HCT116 (cell line): ENCODE measurements around the gene OPRD1. TPM values are rescaled to one million over a fixed set of nuclear protein-coding genes. Genes with fewer than 3 reads are reported as not detected.

Experiments used
- ATAC-seq: fragments of 200-7000 bp; cut with Tn5 transposase; 2 replicates; pipeline ENCODE4 v1.9.1; 2020; ENCODE audit warnings: mild to moderate bottlenecking, moderate library complexity
- BruUV-seq: library from RNA; stranded (reverse); fragments of 400-500 nt; replicated peaks from 2 replicates; lab custom pipeline; 2021; lab: Mats Ljungman, UMichigan
- CTCF ChIA-PET: fragments of 300-600 bp; sonication (Branson Sonifier 250); formaldehyde crosslinking; loops from one replicate; lab custom pipeline; 2021; ENCODE audit warnings: antibody characterized with exemption; lab: Charles Lee
- POLR2A ChIA-PET: fragments of 300-600, 350-600 bp; sonication (Branson Sonifier 250); formaldehyde crosslinking; loops from one replicate; lab custom pipeline; 2021; ENCODE audit warnings: antibody characterized with exemption; lab: Charles Lee
- RAD21 ChIA-PET, 2 experiments: fragments of 300-600 bp; sonication (Branson Sonifier 250); formaldehyde crosslinking; loops; one replicate each; lab custom pipeline; 2023; ENCODE audit warnings: low total read pairs in 2 of 2; ENCODE audit not compliant: uncharacterized antibody in 2 of 2, unreplicated experiment in 2 of 2, low non-redundant PET in 1 of 2; lab: Charles Lee
- DNase-seq: peaks from one replicate; pipeline ENCODE4 v3.0.0-alpha.2; 2010; ENCODE audit warnings: low read depth, low spot score
- H2AFZ ChIP-seq: fragments of 200-600 bp; shearing (Covaris generic), sonication (generic); 2 replicates; pipeline ENCODE4 v1.6.1; 2017; ENCODE audit warnings: low read depth, mixed run types, mixed read lengths, antibody characterized with exemption, low read length; ENCODE audit not compliant: poor library complexity, severe bottlenecking
- H3K27ac ChIP-seq: 2 replicates; pipeline ENCODE4 v1.5.1; 2012; ENCODE audit warnings: low read depth, low read length
- H3K27me3 ChIP-seq: fragments of 200-600 bp; sonication (generic); 2 replicates; pipeline ENCODE4 v1.6.1; 2016; ENCODE audit warnings: mixed run types, low read length, mixed read lengths; ENCODE audit not compliant: insufficient read depth
- H3K36me3 ChIP-seq, 2 experiments: fragments of 200-500 bp in 1 of 2; fragments of 200-600 bp in 1 of 2; sonication (Bioruptor generic) in 1 of 2; sonication (generic) in 1 of 2; 2 replicates each; pipeline versions ENCODE4 v1.5.1 to v1.6.1; 2014 to 2016; ENCODE audit warnings: low read length in 2 of 2, inconsistent platforms in 1 of 2, mixed read lengths in 1 of 2, mixed run types in 1 of 2; ENCODE audit not compliant: insufficient read depth in 2 of 2, control insufficient read depth in 1 of 2
- H3K4me1 ChIP-seq, 2 experiments: fragments of 200-600 bp in 1 of 2; sonication (generic) in 1 of 2; 2 replicates each; pipeline versions ENCODE4 v1.5.1 to v1.6.1; 2012 to 2017; ENCODE audit warnings: low read length in 2 of 2, inconsistent platforms in 1 of 2, mild to moderate bottlenecking in 1 of 2, mixed read lengths in 1 of 2, mixed run types in 1 of 2, moderate library complexity in 1 of 2; ENCODE audit not compliant: insufficient read depth in 2 of 2, control insufficient read depth in 1 of 2
- H3K4me2 ChIP-seq: fragments of 200-600 bp; sonication (generic); 2 replicates; pipeline ENCODE4 v1.6.1; 2017; ENCODE audit warnings: mixed run types, low read length, mixed read lengths
- H3K4me3 ChIP-seq, 2 experiments: fragments of 200-600 bp in 1 of 2; sonication (generic) in 1 of 2; replicated peaks in 1 of 2; 2 replicates each; pipeline ENCODE4 v1.5.1; 2011 to 2016; ENCODE audit warnings: low read length in 2 of 2, control low read depth in 1 of 2, low read depth in 1 of 2, mild to moderate bottlenecking in 1 of 2, mixed read lengths in 1 of 2, mixed run types in 1 of 2
- H3K79me2 ChIP-seq: fragments of 200-600 bp; sonication (generic); 2 replicates; pipeline ENCODE4 v1.6.1; 2017; ENCODE audit warnings: mild to moderate bottlenecking, mixed run types, low read length, moderate library complexity, mixed read lengths; ENCODE audit not compliant: insufficient read depth
- H3K9ac ChIP-seq: fragments of 200-600 bp; sonication (generic); 2 replicates; pipeline ENCODE4 v1.6.1; 2016; ENCODE audit warnings: low read length, mixed read lengths
- H3K9me2 ChIP-seq: fragments of 200-600 bp; sonication (generic), shearing (Covaris generic); 2 replicates; pipeline ENCODE4 v1.6.1; 2017; ENCODE audit warnings: mixed run types, mild to moderate bottlenecking, moderate library complexity; ENCODE audit not compliant: insufficient read depth
- H3K9me3 ChIP-seq, 2 experiments: fragments of 200-500 bp in 1 of 2; fragments of 200-600 bp in 1 of 2; sonication (Bioruptor generic) in 1 of 2; sonication (generic) in 1 of 2; 2 replicates each; pipeline ENCODE4 v1.6.1; 2014 to 2017; ENCODE audit warnings: low read length in 2 of 2, mixed read lengths in 2 of 2, inconsistent platforms in 1 of 2, low read depth in 1 of 2, mild to moderate bottlenecking in 1 of 2, mixed run types in 1 of 2, moderate library complexity in 1 of 2; ENCODE audit not compliant: control insufficient read depth in 1 of 2, insufficient read depth in 1 of 2
- H4K20me1 ChIP-seq: fragments of 200-600 bp; sonication (generic), shearing (Covaris generic); 2 replicates; pipeline ENCODE4 v1.6.1; 2017; ENCODE audit warnings: mixed run types, mild to moderate bottlenecking, moderate library complexity; ENCODE audit not compliant: insufficient read depth
- CBX3 ChIP-seq: IDR thresholded peaks from 2 replicates; pipeline ENCODE4 v1.6.1; 2012; ENCODE audit warnings: low read depth
- ELF1 ChIP-seq: IDR thresholded peaks from 2 replicates; pipeline ENCODE4 v1.6.1; 2012; ENCODE audit warnings: low read depth, borderline replicate concordance
- FOSL1 ChIP-seq: IDR thresholded peaks from 2 replicates; pipeline ENCODE4 v1.6.1; 2012; ENCODE audit warnings: low read depth
- REST ChIP-seq: IDR thresholded peaks from 2 replicates; pipeline ENCODE4 v1.6.1; 2012; ENCODE audit warnings: low read depth
- SIN3A ChIP-seq: IDR thresholded peaks from 2 replicates; pipeline ENCODE4 v1.6.1; 2012; ENCODE audit warnings: low read depth
- SRF ChIP-seq: IDR thresholded peaks from 2 replicates; pipeline ENCODE4 v1.6.1; 2012; ENCODE audit warnings: low read depth
- ZFX ChIP-seq: fragments of 450-650 bp; IDR thresholded peaks from 2 replicates; pipeline ENCODE4 v1.6.1; 2017
- intact Hi-C: fragments of 100-400 bp; cut with micrococcal nuclease; formaldehyde crosslinking; loops from 2 replicates; pipeline ENCODE4 v1.10.0; 2022
- total RNA-seq: library from RNA; stranded (reverse); gene quantifications from one replicate; pipeline ENCODE4 v1.2.1, GENCODE V29; 2021; ENCODE audit not compliant: unreplicated experiment
- TF ChIP-seq, protein P1 (sequence below): IDR thresholded peaks from 2 replicates; pipeline ENCODE4 v1.6.1; 2011; ENCODE audit warnings: mild to moderate bottlenecking, low read length, moderate library complexity; ENCODE audit not compliant: insufficient replicate concordance; ENCODE audit errors: extremely low read depth
- TF ChIP-seq, protein P2 (sequence below), 3 experiments: fragments of 200-600 bp in 1 of 3; sonication (generic) in 1 of 3; IDR thresholded peaks in 2 of 3; conservative IDR thresholded peaks in 1 of 3; 2 replicates each; pipeline ENCODE4 v1.5.1; 2012 to 2017; ENCODE audit warnings: low read depth in 2 of 3, low read length in 2 of 3, antibody characterized with exemption in 1 of 3, borderline replicate concordance in 1 of 3, control low read depth in 1 of 3, mild to moderate bottlenecking in 1 of 3, mixed read lengths in 1 of 3, mixed run types in 1 of 3, moderate library complexity in 1 of 3; ENCODE audit not compliant: insufficient read depth in 1 of 3

Gene OPRD1
- total RNA-seq, 1 experiment from 2014 or later: not detected

- TF ChIP-seq CBX3 (no peak), SIN3A (no peak), ZFX (no peak), FOSL1 (no peak), REST (no peak), SRF (no peak), ELF1 (no peak)
- TF ChIP-seq, protein P1, sequence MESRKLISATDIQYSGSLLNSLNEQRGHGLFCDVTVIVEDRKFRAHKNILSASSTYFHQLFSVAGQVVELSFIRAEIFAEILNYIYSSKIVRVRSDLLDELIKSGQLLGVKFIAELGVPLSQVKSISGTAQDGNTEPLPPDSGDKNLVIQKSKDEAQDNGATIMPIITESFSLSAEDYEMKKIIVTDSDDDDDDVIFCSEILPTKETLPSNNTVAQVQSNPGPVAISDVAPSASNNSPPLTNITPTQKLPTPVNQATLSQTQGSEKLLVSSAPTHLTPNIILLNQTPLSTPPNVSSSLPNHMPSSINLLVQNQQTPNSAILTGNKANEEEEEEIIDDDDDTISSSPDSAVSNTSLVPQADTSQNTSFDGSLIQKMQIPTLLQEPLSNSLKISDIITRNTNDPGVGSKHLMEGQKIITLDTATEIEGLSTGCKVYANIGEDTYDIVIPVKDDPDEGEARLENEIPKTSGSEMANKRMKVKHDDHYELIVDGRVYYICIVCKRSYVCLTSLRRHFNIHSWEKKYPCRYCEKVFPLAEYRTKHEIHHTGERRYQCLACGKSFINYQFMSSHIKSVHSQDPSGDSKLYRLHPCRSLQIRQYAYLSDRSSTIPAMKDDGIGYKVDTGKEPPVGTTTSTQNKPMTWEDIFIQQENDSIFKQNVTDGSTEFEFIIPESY: no peak
- TF ChIP-seq, protein P2, sequence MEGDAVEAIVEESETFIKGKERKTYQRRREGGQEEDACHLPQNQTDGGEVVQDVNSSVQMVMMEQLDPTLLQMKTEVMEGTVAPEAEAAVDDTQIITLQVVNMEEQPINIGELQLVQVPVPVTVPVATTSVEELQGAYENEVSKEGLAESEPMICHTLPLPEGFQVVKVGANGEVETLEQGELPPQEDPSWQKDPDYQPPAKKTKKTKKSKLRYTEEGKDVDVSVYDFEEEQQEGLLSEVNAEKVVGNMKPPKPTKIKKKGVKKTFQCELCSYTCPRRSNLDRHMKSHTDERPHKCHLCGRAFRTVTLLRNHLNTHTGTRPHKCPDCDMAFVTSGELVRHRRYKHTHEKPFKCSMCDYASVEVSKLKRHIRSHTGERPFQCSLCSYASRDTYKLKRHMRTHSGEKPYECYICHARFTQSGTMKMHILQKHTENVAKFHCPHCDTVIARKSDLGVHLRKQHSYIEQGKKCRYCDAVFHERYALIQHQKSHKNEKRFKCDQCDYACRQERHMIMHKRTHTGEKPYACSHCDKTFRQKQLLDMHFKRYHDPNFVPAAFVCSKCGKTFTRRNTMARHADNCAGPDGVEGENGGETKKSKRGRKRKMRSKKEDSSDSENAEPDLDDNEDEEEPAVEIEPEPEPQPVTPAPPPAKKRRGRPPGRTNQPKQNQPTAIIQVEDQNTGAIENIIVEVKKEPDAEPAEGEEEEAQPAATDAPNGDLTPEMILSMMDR (IDR thresholded peaks at IDR 0.05 in 2 of 3, conservative IDR thresholded peaks at IDR 0.05 in 1 of 3; ENCODE audit: borderline replicate concordance in 1 of 3, insufficient read depth in 1 of 3, low read depth in 2 of 3, low read length in 2 of 3): no peak
- ChIA-PET RAD21 (no interaction called here), CTCF (interaction anchor here (0.6 to 1.4 kb wide), 2 partner anchors 10 to 219 kb away, joined by 3 to 6 read pairs; no protein-coding TSS in a partner anchor), POLR2A (no interaction called here)
- Histone ChIP-seq H3K27ac (no peak overlapping the region), H3K4me3 (no peak overlapping the region), H3K4me2 (no peak overlapping the region), H3K4me1 (no peaks in the 10 kb centered on the region), H2AFZ (no peak overlapping the region), H3K9me2 (no peaks in the 10 kb centered on the region), H3K79me2 (peaks cover 4% of the 10 kb centered on the region; the same call in 1 of the 2 replicates), H3K9ac (no peak overlapping the region), H3K36me3 (no peaks in the 10 kb centered on the region), H3K9me3 (no peaks in the 10 kb centered on the region), H3K27me3 (no peaks in the 10 kb centered on the region), H4K20me1 (no peaks in the 10 kb centered on the region)
- no TSS peak for BruUV-seq
- ATAC-seq (no peak), DNase-seq (no peak)
- intact Hi-C loops: no loop called here
These were observed 88.6 kb downstream of the OPRD1 start for GRCh38 chr1:28900562-28900961.
